Esophagus squamous epithelium (tissue), 4 donors: ENCODE measurements around the gene LBR.

Source experiments
- CTCF ChIP-seq, 6 experiments: fragments of 450-650 bp in 4 of 6; fragments of 200-600 bp in 2 of 6; sonication (generic) in 2 of 6; IDR thresholded peaks; one replicate each; pipeline ENCODE4 v1.5.1; 2016 to 2019; ENCODE audit warnings: antibody characterized with exemption in 6 of 6, mild to moderate bottlenecking in 4 of 6, moderate library complexity in 4 of 6
- POLR2A ChIP-seq, 4 donors: fragments of 450-650 bp; IDR thresholded peaks; one replicate each; pipeline ENCODE4 v1.6.1; 2017; ENCODE audit warnings: antibody characterized with exemption in 4 of 4, mild to moderate bottlenecking in 4 of 4, moderate library complexity in 3 of 4

GRCh38 chr1:225435957-225436392 lies 8.1 kb upstream of the LBR start:
- TF ChIP-seq CTCF (IDR thresholded peaks at IDR 0.05), result no peak
- no peak for TF ChIP-seq POLR2A (IDR thresholded peaks at IDR 0.05)
